Measurements from ENCODE around the gene GBX2.
A peak's percentile ranks its signal among the peaks of the same experiment; 100 is the strongest.

GBX2 gene

GRCh38 chr2:236180831-236181453 lies 12.8 kb upstream of the GBX2 start:
- DNase-seq (ENCODE audit: low spot score), result peak; percentile 87

GRCh38 chr2:236180076-236180816 lies 12.1 kb upstream of the GBX2 start:
- DNase-seq (ENCODE audit: low spot score), result no peak

GRCh38 chr2:236179236-236180075 lies 11.3 kb upstream of the GBX2 start:
- DNase-seq (ENCODE audit: low spot score), result no peak

GRCh38 chr2:236178890-236179235 lies 10.7 kb upstream of the GBX2 start:
- DNase-seq (ENCODE audit: low spot score), result no peak

GRCh38 chr2:236177967-236178889 lies 10.0 kb upstream of the GBX2 start:
- peak; percentile 82 for DNase-seq (ENCODE audit: low spot score)

GRCh38 chr2:236177604-236177966 lies 9.4 kb upstream of the GBX2 start:
- no peak for DNase-seq (ENCODE audit: low spot score)

- DNase-seq (ENCODE audit: low spot score), result no peak
Measured at GRCh38 chr2:236176951-236177350, 8.8 kb upstream of the GBX2 start.

- DNase-seq (ENCODE audit: low spot score), result no peak
Measured at GRCh38 chr2:236176417-236176816, 8.2 kb upstream of the GBX2 start.

- no peak for DNase-seq (ENCODE audit: low spot score)
Measured at GRCh38 chr2:236175548-236176150, 7.5 kb upstream of the GBX2 start.

- no peak for DNase-seq (ENCODE audit: low spot score)
Measured at GRCh38 chr2:236173729-236174607, 5.8 kb upstream of the GBX2 start.

- no peak for DNase-seq (ENCODE audit: low spot score)
Measured at GRCh38 chr2:236173036-236173728, 5.0 kb upstream of the GBX2 start.

- no peak for DNase-seq (ENCODE audit: low spot score)
Measured at GRCh38 chr2:236172255-236173035, 4.3 kb upstream of the GBX2 start.

GRCh38 chr2:236171680-236172254 lies 3.6 kb upstream of the GBX2 start:
- no peak for DNase-seq (ENCODE audit: low spot score)

- no peak for DNase-seq (ENCODE audit: low spot score)
Measured at GRCh38 chr2:236171181-236171679, 3.0 kb upstream of the GBX2 start.

GRCh38 chr2:236170590-236171165 lies 2.5 kb upstream of the GBX2 start:
- DNase-seq (ENCODE audit: low spot score), result no peak

- DNase-seq (ENCODE audit: low spot score), result no peak
Measured at GRCh38 chr2:236169741-236170589, 1.8 kb upstream of the GBX2 start.

GRCh38 chr2:236169151-236169721 lies 1.1 kb upstream of the GBX2 start:
- no peak for DNase-seq (ENCODE audit: low spot score)

All from hepatic stellate cell (primary cell).